Transverse colon (tissue), 4 donors: Measurements from ENCODE around the gene MSL1.

Experiments
- POLR2A ChIP-seq: fragments of 450-650 bp; IDR thresholded peaks from one replicate; pipeline ENCODE4 v1.6.1; 2016; ENCODE audit warnings: antibody characterized with exemption, mild to moderate bottlenecking, moderate library complexity
- POLR2AphosphoS5 ChIP-seq, 3 donors: sonication (generic); formaldehyde crosslinking; IDR thresholded peaks; one replicate each; pipeline ENCODE4 v1.6.1; 2016; ENCODE audit warnings: antibody characterized with exemption in 3 of 3
- TF ChIP-seq, protein P1 (sequence below), 5 experiments: fragments of 200-600 bp in 3 of 5; fragments of 450-650 bp in 2 of 5; sonication (generic) in 3 of 5; IDR thresholded peaks; 1 replicate in 2 of 5; 2 replicates in 3 of 5; pipeline ENCODE4 v1.5.1; 2016 to 2017; ENCODE audit warnings: antibody characterized with exemption in 5 of 5, inconsistent platforms in 3 of 5, mild to moderate bottlenecking in 2 of 5, moderate library complexity in 1 of 5

DNA sequence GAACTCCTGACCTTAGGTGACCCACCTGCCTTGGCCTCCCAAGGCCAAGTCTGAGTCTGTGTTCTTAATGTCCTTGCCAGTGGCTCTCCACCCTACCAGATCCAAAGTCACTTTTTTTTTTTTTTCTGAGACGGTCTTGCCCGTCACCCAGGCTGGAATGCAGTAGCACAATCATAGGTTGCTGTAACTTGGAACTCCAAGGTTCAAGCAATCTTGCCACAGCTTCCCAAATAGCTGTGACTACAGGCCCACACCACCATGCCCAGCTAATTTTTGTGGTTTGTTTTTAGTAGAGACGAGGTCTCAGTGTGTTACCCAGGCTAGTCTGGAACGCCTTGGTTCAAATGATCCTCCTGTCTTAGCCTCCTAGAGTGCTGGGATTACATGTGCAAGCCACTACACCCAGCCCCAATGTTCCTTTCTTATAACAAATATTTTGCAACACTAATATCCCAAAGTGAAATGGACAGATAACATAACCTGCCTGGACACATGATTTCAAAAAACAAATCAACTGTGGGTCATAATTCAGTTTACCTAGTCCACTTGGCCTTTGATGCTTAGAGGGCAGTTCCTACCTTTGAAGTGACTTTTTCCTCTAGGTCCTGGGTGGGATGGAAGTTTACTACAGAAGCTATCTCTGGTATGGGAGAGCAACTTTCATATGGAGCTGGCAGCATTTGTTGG is 51.5 kb downstream of the MSL1 start:
- TF ChIP-seq, protein P1, sequence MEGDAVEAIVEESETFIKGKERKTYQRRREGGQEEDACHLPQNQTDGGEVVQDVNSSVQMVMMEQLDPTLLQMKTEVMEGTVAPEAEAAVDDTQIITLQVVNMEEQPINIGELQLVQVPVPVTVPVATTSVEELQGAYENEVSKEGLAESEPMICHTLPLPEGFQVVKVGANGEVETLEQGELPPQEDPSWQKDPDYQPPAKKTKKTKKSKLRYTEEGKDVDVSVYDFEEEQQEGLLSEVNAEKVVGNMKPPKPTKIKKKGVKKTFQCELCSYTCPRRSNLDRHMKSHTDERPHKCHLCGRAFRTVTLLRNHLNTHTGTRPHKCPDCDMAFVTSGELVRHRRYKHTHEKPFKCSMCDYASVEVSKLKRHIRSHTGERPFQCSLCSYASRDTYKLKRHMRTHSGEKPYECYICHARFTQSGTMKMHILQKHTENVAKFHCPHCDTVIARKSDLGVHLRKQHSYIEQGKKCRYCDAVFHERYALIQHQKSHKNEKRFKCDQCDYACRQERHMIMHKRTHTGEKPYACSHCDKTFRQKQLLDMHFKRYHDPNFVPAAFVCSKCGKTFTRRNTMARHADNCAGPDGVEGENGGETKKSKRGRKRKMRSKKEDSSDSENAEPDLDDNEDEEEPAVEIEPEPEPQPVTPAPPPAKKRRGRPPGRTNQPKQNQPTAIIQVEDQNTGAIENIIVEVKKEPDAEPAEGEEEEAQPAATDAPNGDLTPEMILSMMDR (IDR thresholded peaks at IDR 0.05), result no peak
- TF ChIP-seq POLR2A (no peak), POLR2AphosphoS5 (IDR thresholded peaks at IDR 0.05) (no peak)
